Tibial nerve (tissue), 4 donors: ENCODE results near the gene COX6B2. TPM values are rescaled to one million over a fixed set of nuclear protein-coding genes. Genes with fewer than 3 reads are reported as not detected.

ENCODE experiments used
- DNase-seq, 2 donors: peaks; one replicate each; pipeline ENCODE4 v3.0.0-alpha.2; 2019; ENCODE audit warnings: low spot score in 2 of 2
- H3K27ac ChIP-seq, 4 donors: fragments of 200-600 bp; sonication (generic) in 3 of 4; one replicate each; pipeline ENCODE4 v1.5.1; 2017 to 2019; ENCODE audit warnings: mild to moderate bottlenecking in 1 of 4
- H3K27me3 ChIP-seq, 2 donors: fragments of 200-600 bp; sonication (generic) in 1 of 2; one replicate each; pipeline versions ENCODE4 v1.5.1 to v1.6.0; 2017 to 2019
- H3K36me3 ChIP-seq, 3 donors: fragments of 200-600 bp; sonication (generic); one replicate each; pipeline ENCODE4 v1.5.1; 2018 to 2019
- H3K4me1 ChIP-seq, 4 donors: fragments of 200-600 bp; sonication (generic) in 3 of 4; one replicate each; pipeline ENCODE4 v1.5.1; 2017 to 2019
- H3K4me3 ChIP-seq, 4 donors: fragments of 200-600 bp; sonication (generic) in 3 of 4; one replicate each; pipeline ENCODE4 v1.5.1; 2017 to 2019; ENCODE audit warnings: mild to moderate bottlenecking in 1 of 4, moderate library complexity in 1 of 4
- H3K9me3 ChIP-seq, 4 donors: fragments of 200-600 bp; sonication (generic) in 3 of 4; one replicate each; pipeline ENCODE4 v1.5.1; 2017 to 2019
- EP300 ChIP-seq, 2 donors: sonication (generic); formaldehyde crosslinking; IDR thresholded peaks; one replicate each; pipeline ENCODE4 v1.6.1; 2017; ENCODE audit warnings: antibody characterized with exemption in 2 of 2, mild to moderate bottlenecking in 1 of 2
- POLR2A ChIP-seq, 2 donors: fragments of 450-650 bp; IDR thresholded peaks; one replicate each; pipeline ENCODE4 v1.6.1; 2017; ENCODE audit warnings: antibody characterized with exemption in 2 of 2, mild to moderate bottlenecking in 2 of 2, moderate library complexity in 2 of 2
- WGBS, 2 donors: methylation state at CpG; one replicate each; pipeline ENCODE4 v1.1.5; 2018; 5-methylcytosine and 5-hydroxymethylcytosine counted together
- total RNA-seq, 4 donors: library from RNA; depleted of rRNA; stranded (reverse); fragments of >200 nt; gene quantifications; one replicate each; pipeline ENCODE4 v1.1.0, GENCODE V29; 2016
- TF ChIP-seq, protein P1 (sequence below), 5 experiments: fragments of 200-600 bp in 3 of 5; fragments of 450-650 bp in 2 of 5; sonication (generic) in 3 of 5; IDR thresholded peaks; one replicate each; pipeline ENCODE4 v1.5.1; 2016 to 2019; ENCODE audit warnings: antibody characterized with exemption in 5 of 5, mild to moderate bottlenecking in 3 of 5, moderate library complexity in 2 of 5

The COX6B2 gene
- total RNA-seq, 4 donors from 2014 or later = not detected

DNA sequence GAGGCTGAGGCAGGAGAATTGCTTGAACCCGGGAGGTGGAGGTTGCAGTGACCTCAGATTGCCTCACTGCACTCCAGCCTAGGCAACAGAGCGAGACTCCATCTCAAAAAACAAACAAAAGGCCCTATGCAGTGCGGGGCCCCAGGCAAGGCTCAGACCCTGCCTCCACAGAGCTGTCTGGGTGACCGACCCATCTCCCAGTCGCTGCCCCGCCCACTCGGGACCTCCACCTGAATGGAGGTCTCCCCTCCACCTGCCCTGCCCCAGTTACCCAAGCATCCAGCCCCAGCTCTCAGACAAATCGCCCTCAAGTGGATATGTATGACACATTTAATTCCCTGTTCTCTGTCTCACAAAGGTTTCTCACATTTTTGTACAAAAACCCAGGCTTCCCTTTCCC is 10.7 kb upstream of the COX6B2 start:
- DNase-seq = no peak
- H3K36me3 ChIP-seq = no peaks in the 10 kb centered on the region
- no peak overlapping the region for H3K27ac ChIP-seq
- no peaks in the 10 kb centered on the region for H3K9me3 ChIP-seq
- TF ChIP-seq EP300 (IDR thresholded peaks at IDR 0.05) (no peak), POLR2A (IDR thresholded peaks at IDR 0.05) (no peak)
- TF ChIP-seq, protein P1, sequence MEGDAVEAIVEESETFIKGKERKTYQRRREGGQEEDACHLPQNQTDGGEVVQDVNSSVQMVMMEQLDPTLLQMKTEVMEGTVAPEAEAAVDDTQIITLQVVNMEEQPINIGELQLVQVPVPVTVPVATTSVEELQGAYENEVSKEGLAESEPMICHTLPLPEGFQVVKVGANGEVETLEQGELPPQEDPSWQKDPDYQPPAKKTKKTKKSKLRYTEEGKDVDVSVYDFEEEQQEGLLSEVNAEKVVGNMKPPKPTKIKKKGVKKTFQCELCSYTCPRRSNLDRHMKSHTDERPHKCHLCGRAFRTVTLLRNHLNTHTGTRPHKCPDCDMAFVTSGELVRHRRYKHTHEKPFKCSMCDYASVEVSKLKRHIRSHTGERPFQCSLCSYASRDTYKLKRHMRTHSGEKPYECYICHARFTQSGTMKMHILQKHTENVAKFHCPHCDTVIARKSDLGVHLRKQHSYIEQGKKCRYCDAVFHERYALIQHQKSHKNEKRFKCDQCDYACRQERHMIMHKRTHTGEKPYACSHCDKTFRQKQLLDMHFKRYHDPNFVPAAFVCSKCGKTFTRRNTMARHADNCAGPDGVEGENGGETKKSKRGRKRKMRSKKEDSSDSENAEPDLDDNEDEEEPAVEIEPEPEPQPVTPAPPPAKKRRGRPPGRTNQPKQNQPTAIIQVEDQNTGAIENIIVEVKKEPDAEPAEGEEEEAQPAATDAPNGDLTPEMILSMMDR (IDR thresholded peaks at IDR 0.05) = no peak
- 78 to 88% methylated on average over 8 of the region's 8 CpGs for WGBS, 2 donors
- H3K4me3 ChIP-seq = no peak overlapping the region
- peaks cover 4 to 45% of the 10 kb centered on the region in 2 donors for H3K27me3 ChIP-seq
- H3K4me1 ChIP-seq = peaks cover 0 to 17% (median 9%) of the 10 kb centered on the region in 4 donors

GRCh38 chr19:55362990-55363716 is 8.6 kb upstream of the COX6B2 start, which contains the start of gene GARIN5B:
Gene GARIN5B, minus strand, starts transcription at chr19:55363260. Its CDS starts 194 bp downstream, at chr19:55363066.
- H3K9me3 ChIP-seq = no peaks in the 10 kb centered on the region
- no peak within 1 kb of the TSS for H3K27ac ChIP-seq
- TF ChIP-seq EP300 (IDR thresholded peaks at IDR 0.05) (no peak), POLR2A (IDR thresholded peaks at IDR 0.05) (no peak)
- TF ChIP-seq, protein P1 (IDR thresholded peaks at IDR 0.05) = no peak
- no peaks in the 10 kb centered on the region for H3K4me1 ChIP-seq
- no peak within 1 kb of the TSS for H3K4me3 ChIP-seq
- 66 to 73% methylated on average over 17 to 27 of the region's 27 CpGs for WGBS, 2 donors
- H3K27me3 ChIP-seq = peaks cover 0 to 25% of the 10 kb centered on the region in 2 donors
- no peaks in the 10 kb centered on the region for H3K36me3 ChIP-seq
- no peak for DNase-seq

DNA sequence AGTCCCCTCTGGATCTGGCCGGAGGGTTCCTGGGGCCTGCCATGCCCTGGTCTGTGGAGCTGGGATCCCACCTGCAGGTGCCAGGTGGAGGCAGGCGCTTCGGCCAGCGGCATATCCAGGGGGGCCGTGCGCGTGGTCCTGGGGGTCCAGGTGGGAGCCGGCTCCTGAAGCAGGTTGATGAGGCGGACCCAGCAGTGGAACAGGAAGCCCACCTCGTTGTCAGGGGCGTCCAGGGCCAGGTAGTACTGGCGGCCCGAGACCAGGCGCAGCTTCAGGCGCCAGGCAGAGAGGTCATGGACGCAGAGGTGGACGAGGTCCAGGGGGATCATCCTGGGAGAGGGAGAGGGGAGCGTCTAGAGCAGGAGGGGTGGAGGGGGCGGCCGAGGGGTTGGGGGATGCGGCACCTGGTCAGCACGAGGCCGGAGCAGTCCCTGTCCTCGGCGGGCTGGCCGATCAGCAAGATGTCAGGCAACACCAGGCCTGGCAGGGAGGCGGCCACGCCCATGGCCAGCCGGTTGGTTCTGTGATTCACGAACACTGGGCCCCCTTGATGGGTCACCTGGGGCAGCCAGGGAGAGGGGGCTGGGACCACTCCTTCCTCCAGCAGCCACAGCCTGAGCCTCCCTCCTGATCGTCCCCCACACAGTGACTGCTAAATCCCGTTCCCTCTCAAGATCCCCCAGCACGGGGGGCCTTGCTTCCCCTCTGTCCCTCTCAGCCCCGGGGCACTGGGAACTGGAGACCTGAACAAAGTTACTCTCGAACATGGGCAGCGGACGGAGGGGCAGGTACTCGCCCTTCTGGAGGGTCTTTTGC is 7.9 kb upstream of the COX6B2 start:
- no peak overlapping the region for H3K4me3 ChIP-seq
- DNase-seq = no peak
- H3K27me3 ChIP-seq = peaks cover 0 to 21% of the 10 kb centered on the region in 2 donors
- 75 to 80% methylated on average over 22 to 38 of the region's 38 CpGs for WGBS, 2 donors
- no peaks in the 10 kb centered on the region for H3K9me3 ChIP-seq
- no peak for TF ChIP-seq EP300 (IDR thresholded peaks at IDR 0.05)
- no peaks in the 10 kb centered on the region for H3K36me3 ChIP-seq
- no peaks in the 10 kb centered on the region for H3K4me1 ChIP-seq
- no peak overlapping the region for H3K27ac ChIP-seq

DNA sequence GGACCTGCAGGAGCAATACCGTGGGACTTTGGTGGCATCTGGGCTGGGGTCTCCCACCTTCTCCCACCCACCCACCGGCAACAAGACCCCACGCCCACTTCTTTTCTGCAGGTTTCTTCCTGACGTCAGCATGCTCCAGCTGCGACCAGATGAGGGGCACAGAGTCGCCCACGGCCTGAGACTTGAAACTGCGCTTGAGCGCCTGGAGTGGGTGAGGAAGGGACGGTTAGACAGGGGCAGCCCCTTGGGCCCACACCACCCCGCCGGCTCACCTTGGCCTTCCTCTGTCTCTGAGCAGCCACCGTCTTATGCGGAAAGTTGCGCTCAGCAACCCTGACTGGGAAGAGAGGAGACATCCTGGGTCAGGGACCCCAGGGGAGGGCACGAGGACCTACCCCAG is 6.4 kb upstream of the COX6B2 start:
- 88 to 95% methylated on average over 5 to 16 of the region's 16 CpGs for whole genome bisulfite sequencing, 2 donors
- H3K36me3 ChIP-seq = no peaks in the 10 kb centered on the region
- H3K9me3 ChIP-seq = no peaks in the 10 kb centered on the region
- H3K4me1 ChIP-seq = no peaks in the 10 kb centered on the region
- no peak overlapping the region for H3K4me3 ChIP-seq
- no peak overlapping the region for H3K27ac ChIP-seq
- H3K27me3 ChIP-seq = peaks cover 0 to 24% of the 10 kb centered on the region in 2 donors
- no peak for TF ChIP-seq POLR2A (IDR thresholded peaks at IDR 0.05)
- TF ChIP-seq, protein P1 (IDR thresholded peaks at IDR 0.05) = no peak
- TF ChIP-seq EP300 (IDR thresholded peaks at IDR 0.05) = no peak
- no peak for DNase-seq

- Histone ChIP-seq H3K27ac (no peak overlapping the region), H3K27me3 (peaks cover 3 to 40% of the 10 kb centered on the region in 2 donors)
Observed at GRCh38 chr19:55358943-55359908, 4.7 kb upstream of the COX6B2 start.

More at GRCh38 chr19:55358943-55359908, 4.7 kb upstream of the COX6B2 start:
- TF ChIP-seq POLR2A (IDR thresholded peaks at IDR 0.05) = no peak
- TF ChIP-seq, protein P1 (IDR thresholded peaks at IDR 0.05) = no peak
- no peak for TF ChIP-seq EP300 (IDR thresholded peaks at IDR 0.05)
- H3K36me3 ChIP-seq = no peaks in the 10 kb centered on the region
- no peak for DNase-seq
- WGBS, 2 donors = 76 to 82% methylated on average over 32 of the region's 32 CpGs
- H3K4me1 ChIP-seq = peaks cover 0 to 8% (median 3%) of the 10 kb centered on the region in 4 donors
- no peaks in the 10 kb centered on the region for H3K9me3 ChIP-seq
- H3K4me3 ChIP-seq = no peak overlapping the region
